Nucleus accumbens (tissue), 56 donors: ENCODE results near the gene RBP7.
"Not testable (repeated sequence)": the region's sequence is repeated elsewhere in the genome, so short reads cannot be mapped to it uniquely, and the experiment has no call there.

Experiments used
- DNase-seq, 56 donors: peaks; one replicate each; lab custom pipeline; 2025; lab: John Stamatoyannopoulos, UW

RBP7 gene

DNA sequence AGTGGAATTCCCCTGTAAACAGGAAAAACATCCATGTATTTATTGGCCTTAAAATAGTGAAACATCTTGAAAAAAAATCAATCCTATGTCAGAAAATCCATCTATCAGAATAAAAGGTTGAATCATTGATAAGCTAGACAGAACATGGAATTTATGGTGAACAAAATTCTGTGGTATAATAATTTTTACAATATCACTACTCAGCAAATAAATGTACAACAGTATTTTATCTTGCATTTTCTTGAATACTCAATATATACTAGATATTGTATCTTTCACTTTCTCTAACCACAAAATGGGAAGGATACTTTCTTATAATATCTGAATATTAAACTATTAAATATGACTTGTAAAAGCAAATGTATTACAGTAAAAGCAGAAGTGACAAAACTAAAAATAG is 30.0 kb downstream of the RBP7 start:
- DNase-seq: no peak

DNA sequence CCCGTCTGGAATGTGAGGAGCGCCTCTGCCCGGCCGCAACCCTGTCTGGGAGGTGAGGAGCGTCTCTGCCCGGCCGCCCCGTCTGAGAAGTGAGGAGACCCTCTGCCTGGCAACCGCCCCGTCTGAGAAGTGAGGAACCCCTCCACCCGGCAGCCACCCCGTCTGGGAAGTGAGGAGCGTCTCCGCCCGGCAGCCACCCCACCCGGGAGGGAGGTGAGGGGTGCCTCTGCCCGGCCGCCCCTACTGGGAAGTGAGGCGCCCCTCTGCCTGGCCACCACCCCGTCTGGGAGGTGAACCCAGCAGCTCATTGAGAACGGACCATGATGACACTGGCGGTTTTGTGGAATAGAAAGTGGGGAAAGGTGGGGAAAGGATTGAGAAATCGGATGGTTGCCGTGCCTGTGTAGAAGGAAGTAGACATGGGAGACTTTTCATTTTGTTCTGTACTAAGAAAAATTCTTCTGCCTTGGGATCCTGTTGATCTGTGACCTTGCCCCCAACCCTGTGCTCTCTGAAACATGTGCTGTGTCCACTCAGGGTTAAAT is 32.0 kb downstream of the RBP7 start:
- DNase-seq: not testable (repeated sequence)

- DNase-seq: no peak
These were observed 34.4 kb downstream of the RBP7 start for GRCh38 chr1:10031461-10031860.

GRCh38 chr1:10032590-10033358 is 35.7 kb downstream of the RBP7 start, which contains the start of gene UBE4B:
Gene UBE4B, plus strand, starts transcription at chr1:10032958. Its CDS starts 713 bp downstream, at chr1:10033671.
- peak; percentile 47 to 99 (median 96) for DNase-seq

DNA sequence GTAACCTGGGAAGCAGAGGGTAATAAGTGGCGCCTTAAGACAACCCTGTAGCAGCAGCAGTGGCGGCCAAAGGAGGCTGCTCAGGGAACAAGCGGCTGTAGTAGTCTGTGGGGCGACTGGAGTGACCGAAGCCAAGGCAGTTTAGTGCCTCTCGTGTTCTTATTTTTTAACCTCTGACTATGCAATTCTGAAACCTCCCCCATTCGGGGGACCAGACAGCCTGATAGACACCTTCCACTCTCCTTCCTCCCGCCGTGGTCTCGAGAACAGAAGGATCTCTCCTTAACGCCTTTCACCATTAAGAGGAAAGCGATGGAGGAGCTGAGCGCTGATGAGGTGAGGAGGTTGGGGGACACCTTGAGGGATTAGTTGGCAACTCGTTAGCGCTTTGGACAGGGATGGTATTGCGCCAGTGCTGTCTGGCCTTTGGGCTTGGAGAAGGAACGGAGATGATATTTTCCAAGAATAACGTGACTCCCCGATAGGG is 36.4 kb downstream of the RBP7 start:
- peak in 9 of 56 donors; percentile 20 to 67 (median 41) for DNase-seq

DNA sequence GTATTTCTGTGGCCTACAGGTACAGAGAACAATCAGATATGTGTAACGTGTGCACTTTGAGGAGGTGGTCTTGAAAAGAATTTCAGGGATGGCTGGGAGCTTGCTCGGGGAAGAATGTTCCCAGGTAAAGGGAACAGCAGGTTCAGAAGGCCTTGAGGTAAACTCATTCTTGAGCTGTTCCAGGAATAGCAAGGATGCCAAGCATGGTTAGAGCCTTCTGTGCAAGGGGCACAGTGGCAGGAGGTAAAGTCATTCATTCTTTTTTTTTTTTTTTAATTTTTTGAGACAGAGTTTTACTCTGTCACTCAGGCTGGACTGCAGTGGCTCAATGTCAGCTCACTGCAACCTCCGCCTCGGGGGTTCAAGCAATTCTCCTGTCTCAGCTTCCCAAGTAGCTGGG is 45.7 kb downstream of the RBP7 start:
- no peak for DNase-seq

GRCh38 chr1:10045480-10046355 is 48.7 kb downstream of the RBP7 start:
- DNase-seq: peak in 1 of 56 donors; percentile 23

- DNase-seq: peak in 8 of 56 donors; percentile 2 to 20 (median 12)
These were observed 49.5 kb downstream of the RBP7 start for GRCh38 chr1:10046356-10047085.

GRCh38 chr1:10048601-10049000 is 51.6 kb downstream of the RBP7 start:
- DNase-seq: no peak

GRCh38 chr1:10050611-10051010 is 53.6 kb downstream of the RBP7 start:
- no peak for DNase-seq

DNA sequence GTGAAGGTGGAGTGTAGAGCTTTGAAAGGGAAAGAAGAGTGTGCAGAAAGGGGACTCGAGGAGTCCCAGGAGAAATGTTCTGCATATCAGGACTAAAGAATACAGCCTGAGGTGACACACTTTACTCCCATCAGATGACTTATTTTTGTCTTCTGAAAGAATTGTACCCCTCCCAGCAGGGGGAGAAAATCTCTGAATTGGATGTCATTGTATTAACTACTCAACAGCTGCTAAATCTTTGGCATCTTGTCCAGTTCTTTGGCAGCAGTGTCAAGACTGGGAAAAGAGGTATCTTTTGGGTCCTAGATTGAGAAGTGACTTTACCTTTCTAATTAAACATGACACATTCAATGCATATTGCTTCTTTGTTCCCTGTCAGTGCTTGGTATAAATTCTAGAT is 54.6 kb downstream of the RBP7 start:
- no peak for DNase-seq

DNA sequence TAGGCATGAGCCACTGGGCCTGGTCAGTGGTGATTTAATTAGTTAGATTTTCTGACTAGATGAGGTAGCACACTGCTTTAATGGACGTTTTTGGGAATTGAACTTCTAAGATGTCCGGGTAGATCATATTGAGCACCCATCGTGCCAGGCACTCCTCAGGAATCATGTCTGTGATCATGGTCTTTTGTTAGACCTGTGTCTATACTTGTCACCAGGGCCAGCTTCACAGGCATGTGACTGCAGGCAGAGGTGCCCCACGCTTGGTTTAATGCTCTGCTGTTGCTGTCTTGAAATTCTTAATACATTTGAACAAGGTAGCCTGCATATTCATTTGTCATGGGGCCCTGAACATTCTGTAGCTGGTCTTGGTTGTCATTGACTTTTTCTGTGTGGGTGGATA is 55.3 kb downstream of the RBP7 start:
- DNase-seq: no peak

- DNase-seq: peak in 10 of 56 donors; percentile 4 to 42 (median 20)
These were observed 57.4 kb downstream of the RBP7 start for GRCh38 chr1:10054465-10054864.

GRCh38 chr1:10056599-10056987 is 59.6 kb downstream of the RBP7 start:
- no peak for DNase-seq

- peak in 13 of 56 donors; percentile 5 to 65 (median 29) for DNase-seq
These were observed 60.3 kb downstream of the RBP7 start for GRCh38 chr1:10057343-10057742.

- DNase-seq: no peak
These were observed 60.8 kb downstream of the RBP7 start for GRCh38 chr1:10057796-10058195.

DNA sequence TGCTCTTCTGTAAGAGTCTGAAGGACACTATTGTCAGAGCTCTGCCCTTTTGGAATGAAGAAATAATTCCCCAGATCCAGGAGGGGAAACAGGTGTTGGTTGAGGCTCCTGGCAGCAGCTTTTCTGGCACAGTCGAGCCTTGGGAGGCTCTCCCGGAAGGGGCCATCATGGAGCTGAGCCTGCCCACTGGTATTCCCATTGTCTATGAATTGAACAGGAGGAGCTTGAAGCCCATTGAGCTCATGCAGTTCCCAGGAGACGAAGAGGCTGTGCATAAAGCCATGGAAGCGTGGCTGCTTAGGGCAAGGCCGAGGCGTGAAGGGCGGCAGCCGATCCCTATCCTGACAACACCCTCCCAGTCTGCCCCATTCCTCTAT is 62.3 kb downstream of the RBP7 start:
- DNase-seq: no peak

DNA sequence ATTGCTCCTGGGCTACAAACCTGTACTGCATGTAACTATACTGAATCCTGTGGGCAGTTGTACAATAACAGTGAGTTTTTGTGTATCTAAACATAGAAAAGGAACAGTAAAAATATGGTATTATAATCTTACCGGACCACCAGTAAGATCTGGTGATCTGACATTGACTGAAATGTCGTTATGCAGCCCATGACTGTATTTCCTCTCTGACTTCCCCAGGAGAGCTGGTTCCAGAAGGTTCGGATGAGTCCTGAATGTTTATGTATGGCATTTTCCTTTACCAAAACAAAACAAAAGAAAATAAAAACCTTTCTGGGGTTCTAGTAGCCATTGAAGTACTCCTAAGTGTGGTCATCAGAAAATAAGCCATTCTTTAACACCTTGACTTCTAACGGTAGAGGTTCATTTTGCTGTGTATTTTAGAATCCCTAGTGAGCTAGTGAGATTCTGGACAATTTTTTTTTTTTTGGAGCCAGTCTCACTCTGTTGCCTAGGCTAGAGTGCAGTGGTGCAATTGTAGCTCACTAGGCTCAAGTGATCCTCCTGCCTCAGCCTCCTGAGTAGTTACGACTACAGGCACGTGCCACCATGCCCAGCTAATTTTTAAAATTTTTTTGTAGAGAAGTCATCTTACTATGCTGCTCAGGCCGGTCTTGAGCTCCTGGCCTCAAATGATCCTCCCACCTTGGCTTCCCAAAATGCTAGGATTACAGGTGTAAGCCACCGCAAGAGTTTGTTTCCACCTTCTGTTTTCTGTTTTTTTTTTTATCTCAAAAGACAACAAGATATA is 63.5 kb downstream of the RBP7 start:
- DNase-seq: no peak

DNA sequence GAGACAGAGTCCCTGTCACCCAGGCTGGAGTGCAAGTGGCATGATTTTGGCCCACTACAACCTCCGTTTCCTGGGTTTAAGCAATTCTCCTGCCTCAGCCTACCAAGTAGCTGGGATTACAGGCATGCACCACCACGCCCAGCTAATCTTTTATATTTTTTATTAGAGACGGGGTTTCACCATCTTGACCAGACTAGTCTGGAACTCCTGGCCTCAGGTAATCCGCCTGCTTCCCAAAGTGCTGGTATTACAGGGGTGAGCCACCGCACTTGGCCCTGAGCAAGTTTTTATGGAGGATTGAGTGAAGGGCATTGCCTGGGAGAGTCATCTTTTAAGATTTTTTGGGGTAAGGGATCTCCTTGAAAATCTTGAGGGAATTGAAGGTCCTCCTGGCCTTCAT is 64.2 kb downstream of the RBP7 start:
- no peak for DNase-seq

DNA sequence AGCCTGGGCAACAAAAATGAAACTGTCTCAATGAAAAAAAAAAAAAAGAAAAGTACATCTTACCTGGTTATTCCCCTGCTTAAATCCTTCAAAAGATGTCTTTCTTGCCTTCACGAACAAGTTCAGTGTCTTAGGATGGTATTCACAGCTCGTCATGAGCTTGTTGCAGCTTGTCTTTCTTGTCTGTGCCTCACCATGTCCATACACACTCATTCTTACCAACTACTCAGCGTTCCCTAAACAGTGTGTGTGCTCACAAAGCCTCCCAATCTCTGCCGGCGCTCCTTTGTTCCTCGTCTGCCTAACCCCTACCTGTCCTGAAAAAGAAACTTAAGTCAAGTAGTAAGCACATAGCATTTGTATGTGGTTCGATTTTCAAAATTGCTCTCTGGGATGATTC is 66.8 kb downstream of the RBP7 start:
- DNase-seq: no peak
